HG02610 (cell line): ENCODE measurements around the gene UNC93B1.
"Not testable (repeated sequence)": the region's sequence is repeated elsewhere in the genome, so short reads cannot be mapped to it uniquely, and the experiment has no call there.

Source experiments
- ATAC-seq: cut with Tn5 transposase; IDR thresholded peaks from one replicate; pipeline ENCODE4 v1.9.1; 2021; ENCODE audit warnings: mild to moderate bottlenecking, moderate library complexity; ENCODE audit not compliant: unreplicated experiment

Gene UNC93B1

GRCh38 chr11:67943406-67943805 lies 60.5 kb downstream of the UNC93B1 start:
- not testable (repeated sequence) for ATAC-seq
